ENCODE measurements around the gene CEP128.

The CEP128 gene

GRCh38 chr14:80538633-80539375 is 402.7 kb downstream of the CEP128 start:
- no peak for DNase-seq

DNA sequence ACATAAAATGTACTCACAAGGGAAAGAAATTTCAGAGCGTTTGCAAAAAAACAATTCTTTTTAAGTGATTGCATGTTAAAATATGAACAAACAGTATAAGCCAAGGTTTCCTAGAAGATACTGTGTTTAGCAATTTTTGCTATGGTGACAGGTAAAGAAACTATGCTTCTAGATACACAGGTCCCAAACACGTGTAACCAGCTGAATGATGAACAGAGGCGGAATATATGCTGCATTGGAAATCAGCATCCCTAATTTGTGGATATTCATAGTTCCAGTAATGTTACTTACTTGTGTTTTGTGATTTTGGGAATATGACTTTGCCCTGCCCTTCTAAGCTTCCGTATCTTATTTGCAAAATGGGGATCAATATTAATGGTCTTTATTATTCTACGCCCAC is 403.9 kb downstream of the CEP128 start:
- no peak for DNase-seq

DNA sequence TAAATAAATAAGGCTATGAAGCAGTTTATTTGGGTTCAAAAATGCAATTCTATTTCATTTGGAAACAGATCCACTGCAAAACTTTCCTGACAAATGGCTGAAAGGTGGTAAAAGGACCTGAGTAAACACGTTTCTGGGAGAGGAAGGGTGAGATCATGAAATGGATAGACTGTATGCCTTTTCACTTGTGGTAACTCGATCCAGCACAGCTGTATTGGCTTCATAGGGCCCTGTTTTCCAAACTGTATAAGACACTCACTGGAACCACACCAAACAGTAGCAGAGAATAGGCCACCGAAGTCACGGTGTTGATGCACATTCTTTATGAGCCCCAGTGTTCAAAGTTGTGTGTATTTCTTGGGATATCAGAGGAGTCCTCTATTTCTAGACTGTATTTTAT is 405.1 kb downstream of the CEP128 start:
- DNase-seq: no peak

DNA sequence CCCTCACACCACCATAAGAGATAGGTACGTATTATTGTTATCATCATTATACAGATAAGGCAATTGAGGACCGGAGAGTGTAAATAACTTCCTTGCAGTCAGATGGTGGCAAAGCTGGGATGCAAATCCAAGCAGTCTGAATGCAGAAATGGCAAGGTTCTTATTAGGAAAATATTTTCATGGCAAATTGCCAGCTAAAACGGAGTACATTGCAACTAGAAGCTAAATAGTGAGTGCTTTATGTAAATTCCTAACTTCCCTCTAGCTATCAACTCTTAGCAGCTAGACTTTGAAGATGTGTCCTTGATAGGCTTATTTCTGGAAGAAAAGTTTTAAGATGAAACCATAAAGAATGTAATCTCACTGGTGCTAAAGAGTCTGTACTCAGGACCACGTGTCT is 406.4 kb downstream of the CEP128 start:
- no peak for DNase-seq

DNA sequence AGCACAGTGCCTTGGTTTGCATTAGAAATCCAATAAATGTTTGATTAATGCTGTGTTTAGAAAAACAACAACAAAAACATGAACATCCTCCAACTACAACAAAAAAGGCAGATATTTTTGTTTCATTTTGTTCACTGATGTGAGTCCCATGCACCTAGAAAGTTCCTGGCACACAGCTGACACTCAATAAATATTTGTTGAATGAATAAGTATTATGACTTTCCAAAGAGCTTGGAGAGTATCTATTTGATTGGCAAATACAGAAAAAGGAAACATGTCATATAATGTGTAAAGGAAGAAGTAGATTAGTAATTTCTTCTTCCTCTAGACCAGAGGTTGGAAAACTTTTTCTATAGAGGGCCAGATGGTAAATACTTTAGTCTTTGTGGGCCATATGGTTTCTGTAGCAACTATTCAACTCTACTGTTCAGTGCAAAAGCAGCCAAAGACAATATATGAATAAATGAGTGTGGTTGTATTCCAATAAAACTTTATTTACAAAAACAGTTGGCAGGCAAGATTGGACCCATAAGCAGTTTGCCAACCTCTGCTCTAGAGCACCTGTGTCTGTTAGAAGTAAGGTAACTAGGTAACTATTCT is 417.9 kb downstream of the CEP128 start:
- DNase-seq: no peak

- no peak for DNase-seq
Measured at GRCh38 chr14:80522936-80523335, 418.6 kb downstream of the CEP128 start.

DNA sequence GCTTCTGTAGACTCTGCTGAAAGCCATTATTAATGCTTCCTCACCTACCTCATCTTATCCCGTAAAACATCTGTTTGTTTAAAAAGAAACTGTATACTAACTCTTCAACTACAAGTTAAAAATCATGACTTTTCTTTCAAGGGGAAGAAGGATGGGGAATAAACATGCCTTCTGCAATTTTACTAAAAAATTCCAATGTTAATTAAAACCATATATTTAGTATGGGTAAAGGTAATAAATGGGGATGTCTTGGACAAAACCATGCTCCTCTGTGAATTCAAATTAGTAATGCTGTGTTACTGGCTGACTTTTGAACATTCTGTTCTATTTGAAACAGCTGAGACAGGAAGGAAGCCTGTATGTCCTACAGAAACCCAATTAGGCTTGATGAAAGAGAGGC is 419.1 kb downstream of the CEP128 start:
- DNase-seq: no peak

DNA sequence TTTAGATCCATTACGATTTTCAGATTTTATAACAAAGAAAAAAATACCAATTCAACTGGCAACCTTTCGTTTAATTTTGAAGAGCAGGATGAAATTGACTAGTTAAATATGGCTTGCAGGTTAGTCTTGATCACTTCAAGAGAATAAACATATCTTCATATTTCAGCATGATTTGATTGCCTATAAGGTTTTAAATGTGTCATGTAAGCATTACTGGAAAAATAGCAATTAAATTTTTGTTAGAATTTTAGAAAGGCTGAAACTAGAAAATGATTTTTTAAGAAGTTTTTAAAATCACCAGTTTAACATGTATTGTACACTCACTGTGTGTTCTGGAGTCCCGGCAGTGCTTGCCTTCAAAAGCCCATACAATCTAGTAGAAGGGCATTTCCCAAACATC is 420.1 kb downstream of the CEP128 start:
- no peak for DNase-seq

DNA sequence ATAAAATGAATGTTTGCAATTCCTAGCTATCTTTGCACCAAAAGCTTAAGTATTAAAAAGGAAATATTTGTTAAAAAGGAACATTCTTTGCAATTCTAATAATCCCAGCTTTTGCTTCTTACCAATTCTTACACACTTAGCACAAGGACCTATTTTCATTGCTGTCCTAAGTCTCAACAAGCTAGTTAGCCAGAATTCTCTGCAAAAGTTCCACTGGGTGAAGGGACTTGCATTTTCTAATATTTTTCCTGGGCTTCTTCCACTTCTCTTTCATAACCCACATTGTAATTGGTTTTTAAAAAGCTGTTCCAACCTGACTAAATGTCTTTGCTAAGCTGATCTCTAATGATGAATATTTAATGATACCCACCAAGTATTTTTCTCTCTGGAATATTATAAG is 422.5 kb downstream of the CEP128 start:
- DNase-seq: no peak

GRCh38 chr14:80518173-80518572 is 423.4 kb downstream of the CEP128 start:
- no peak for DNase-seq

DNA sequence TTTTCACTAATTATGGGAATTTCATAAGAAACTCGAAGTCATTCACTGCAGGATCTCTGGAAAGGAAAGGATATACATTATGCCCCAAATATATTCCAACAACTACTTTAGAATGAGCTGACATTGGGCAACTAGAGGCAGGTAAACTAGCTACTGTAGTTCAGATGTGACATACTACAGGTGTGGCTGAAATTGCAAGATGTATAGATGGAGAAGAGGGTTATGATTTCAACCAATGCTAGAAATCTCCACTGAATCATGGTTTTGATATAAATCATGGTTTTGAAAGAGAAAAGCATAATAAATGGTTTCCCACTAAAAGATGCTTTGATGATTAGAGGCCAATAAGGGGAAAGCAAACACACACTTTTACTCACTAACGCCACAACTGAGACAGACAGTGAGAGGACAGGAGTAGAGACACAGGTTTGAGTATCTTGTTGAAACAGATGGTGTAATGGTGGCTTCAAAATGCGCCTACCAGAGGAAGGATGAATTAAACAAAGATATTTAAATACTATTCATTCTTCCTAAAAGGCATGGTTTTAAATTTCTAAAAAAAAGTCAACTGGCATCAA is 434.2 kb downstream of the CEP128 start:
- DNase-seq: no peak

DNA sequence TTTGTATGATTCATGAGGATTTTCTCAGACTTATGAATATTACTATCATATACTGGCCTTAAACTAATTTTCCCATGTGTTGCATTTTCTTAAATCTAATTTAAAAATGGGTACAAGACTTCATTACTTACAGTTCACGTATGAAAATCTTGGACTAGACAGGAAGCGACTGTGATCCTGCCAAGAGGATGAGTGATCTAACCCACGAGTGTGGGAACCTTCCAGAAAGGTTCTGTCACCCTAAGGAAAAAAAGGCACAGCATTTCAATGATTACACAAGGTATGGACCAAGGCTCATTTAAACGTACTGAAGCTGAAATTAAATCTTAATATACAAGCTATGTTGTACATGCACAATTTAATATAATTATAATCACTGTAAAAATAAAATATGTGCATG is 436.8 kb downstream of the CEP128 start:
- no peak for DNase-seq

GRCh38 chr14:80498533-80498932 is 443.0 kb downstream of the CEP128 start:
- DNase-seq: no peak

DNA sequence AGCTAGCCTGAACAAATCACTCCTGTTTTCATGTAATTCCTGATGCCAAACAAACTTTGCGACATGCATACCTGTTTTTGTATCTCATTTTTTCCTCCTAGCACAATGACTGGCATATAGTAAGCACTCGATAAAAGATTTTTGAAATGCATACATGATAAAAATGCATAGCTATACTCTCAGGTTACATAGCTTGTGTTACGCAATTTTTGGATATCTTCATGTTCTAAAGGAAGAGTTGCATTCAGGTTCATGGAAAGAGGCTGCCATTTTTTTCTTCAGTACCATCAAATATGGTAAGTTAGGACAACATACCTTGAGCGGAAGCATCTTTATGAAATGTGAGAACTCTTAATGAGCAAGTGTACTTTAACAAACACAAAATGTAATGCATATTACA is 445.4 kb downstream of the CEP128 start:
- DNase-seq: no peak

DNA sequence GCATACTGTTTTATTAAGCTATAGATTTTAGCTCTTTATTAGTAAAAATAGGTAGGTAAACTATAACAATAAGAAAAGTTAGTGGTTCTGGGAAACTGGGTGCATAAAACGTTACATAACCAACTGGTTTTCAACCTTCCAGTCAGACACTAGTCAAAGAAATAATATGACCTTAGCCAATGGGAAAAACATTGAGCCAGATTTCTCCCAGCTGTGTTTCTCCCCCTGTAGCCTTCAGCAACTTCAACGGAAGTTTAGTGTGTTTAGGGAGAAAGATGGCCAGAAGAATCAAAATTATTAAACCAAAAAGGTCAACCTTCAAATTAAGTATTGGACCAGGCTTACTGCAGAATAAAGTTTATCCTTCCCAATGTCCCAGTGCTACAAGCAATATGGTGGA is 446.8 kb downstream of the CEP128 start:
- DNase-seq: no peak

DNA sequence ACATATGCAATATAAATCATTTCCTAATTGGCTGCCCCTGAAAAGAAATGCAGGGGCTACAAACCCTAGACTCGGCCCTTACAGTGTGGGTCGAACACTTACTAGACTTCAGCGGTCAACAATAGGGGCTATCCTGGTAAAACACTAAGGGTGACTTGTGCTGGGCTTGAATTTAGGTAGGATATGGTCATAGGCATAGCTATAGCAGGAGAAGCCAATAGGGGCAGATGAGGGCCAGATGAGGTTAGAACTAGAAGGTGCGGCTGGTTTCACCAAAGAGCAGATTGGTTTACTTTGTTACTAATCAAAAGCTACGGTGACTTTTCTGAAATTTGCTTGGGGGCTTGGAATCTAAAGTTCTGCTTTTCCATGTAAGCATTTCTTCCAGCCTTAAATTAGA is 447.9 kb downstream of the CEP128 start:
- no peak for DNase-seq

DNA sequence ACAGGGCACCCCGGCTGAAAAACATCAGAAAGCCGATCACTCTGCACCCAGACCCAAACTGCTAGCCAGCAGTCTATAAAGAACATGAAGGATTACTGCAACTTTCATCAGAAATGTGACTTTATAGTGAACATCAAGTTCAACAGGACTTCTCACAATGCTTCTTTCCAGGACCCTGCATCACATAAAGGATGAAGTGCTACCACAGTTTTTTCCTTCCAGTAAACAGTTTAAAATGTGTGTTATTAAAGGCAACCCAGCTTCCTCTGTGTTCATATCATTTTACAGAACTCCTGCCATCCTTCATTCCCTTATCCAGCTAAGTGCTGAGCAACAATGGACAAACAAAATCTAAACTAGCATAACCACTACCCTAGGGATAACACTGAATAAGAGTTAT is 449.9 kb downstream of the CEP128 start:
- no peak for DNase-seq

GRCh38 chr14:80491131-80491530 is 450.4 kb downstream of the CEP128 start:
- no peak for DNase-seq

GRCh38 chr14:80489513-80489912 is 452.0 kb downstream of the CEP128 start:
- DNase-seq: no peak

DNA sequence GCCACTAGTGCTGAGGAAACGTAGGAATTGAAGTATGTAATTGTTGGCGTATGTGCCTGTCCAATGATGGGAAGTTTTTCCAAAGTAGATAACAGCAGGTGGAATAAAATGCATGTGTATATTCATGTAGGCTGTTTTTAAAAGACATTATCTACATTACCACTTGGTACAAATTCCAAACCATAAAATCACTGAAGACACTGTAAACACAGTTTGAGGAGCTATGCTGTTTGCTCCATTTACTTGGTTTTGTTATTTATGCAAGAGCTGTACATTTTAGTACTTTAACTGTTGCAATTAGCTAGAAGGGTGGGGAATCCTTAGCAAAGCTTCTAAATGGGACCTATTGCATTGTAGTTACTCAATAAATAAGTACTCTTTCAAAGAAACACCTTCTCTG is 455.8 kb downstream of the CEP128 start:
- DNase-seq: no peak

GRCh38 chr14:80483331-80483730 is 458.2 kb downstream of the CEP128 start:
- DNase-seq: no peak

GRCh38 chr14:80477388-80478160 is 464.0 kb downstream of the CEP128 start:
- DNase-seq: no peak

- no peak for DNase-seq
Measured at GRCh38 chr14:80475074-80475473, 466.5 kb downstream of the CEP128 start.

Data from inflammatory macrophage treated with lipopolysaccharide for 4 hours (primary cell).